Stimulated activated memory B cell treated with anti-CD40 and anti-IgM and Interleukin-4, amounts not matched to agents 10 μg/mL and 1 μg/mL and 100 μg/mL, for 72 hours (primary cell): ENCODE results near the gene DNM3.

Source experiments
- ATAC-seq: fragments of 150-1000 bp; cut with Tn5 transposase; 2 replicates; pipeline ENCODE4 v1.10.0; 2021
- H3K27ac Mint-ChIP-seq: one replicate; pipeline ENCODE4 v1.8.0; 2022; ENCODE audit warnings: mild to moderate bottlenecking, mixed read lengths
- H3K27me3 Mint-ChIP-seq: one replicate; pipeline ENCODE4 v1.8.0; 2022; ENCODE audit warnings: mixed read lengths
- H3K36me3 Mint-ChIP-seq: one replicate; pipeline ENCODE4 v1.8.0; 2022; ENCODE audit warnings: mixed read lengths
- H3K4me1 Mint-ChIP-seq: one replicate; pipeline ENCODE4 v1.8.0; 2022; ENCODE audit warnings: mixed read lengths
- H3K4me3 Mint-ChIP-seq: one replicate; pipeline ENCODE4 v1.8.0; 2022; ENCODE audit warnings: mild to moderate bottlenecking, moderate library complexity, mixed read lengths
- H3K9me3 Mint-ChIP-seq: one replicate; pipeline ENCODE4 v1.8.0; 2022; ENCODE audit warnings: mixed read lengths

The DNM3 gene

DNA sequence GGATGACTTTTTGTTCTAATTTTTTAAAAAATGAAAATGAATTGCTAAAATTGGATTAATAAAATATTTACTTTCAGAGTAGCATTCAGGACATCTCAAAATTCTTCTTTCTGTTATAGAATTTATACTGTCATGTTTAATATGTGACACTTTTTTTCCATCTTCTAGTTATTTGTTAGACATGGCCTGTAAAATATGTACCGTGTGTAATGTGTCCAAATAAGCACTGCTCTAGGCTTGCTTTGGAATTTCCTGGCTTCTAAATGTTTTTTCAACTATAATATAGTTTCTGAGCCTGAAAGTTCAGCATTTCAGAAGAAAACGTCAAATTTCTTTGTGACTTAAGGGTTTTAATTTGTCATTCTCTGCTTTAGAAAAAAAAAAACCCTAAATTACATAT is 243.6 kb downstream of the DNM3 start:
- peaks cover 6% of the 10 kb centered on the region for H3K36me3 Mint-ChIP-seq
- no peak overlapping the region for H3K4me3 Mint-ChIP-seq
- peaks cover 1% of the 10 kb centered on the region for H3K4me1 Mint-ChIP-seq
- H3K9me3 Mint-ChIP-seq: no peaks in the 10 kb centered on the region
- no peak overlapping the region for H3K27ac Mint-ChIP-seq
- ATAC-seq: no peak
- no peaks in the 10 kb centered on the region for H3K27me3 Mint-ChIP-seq

DNA sequence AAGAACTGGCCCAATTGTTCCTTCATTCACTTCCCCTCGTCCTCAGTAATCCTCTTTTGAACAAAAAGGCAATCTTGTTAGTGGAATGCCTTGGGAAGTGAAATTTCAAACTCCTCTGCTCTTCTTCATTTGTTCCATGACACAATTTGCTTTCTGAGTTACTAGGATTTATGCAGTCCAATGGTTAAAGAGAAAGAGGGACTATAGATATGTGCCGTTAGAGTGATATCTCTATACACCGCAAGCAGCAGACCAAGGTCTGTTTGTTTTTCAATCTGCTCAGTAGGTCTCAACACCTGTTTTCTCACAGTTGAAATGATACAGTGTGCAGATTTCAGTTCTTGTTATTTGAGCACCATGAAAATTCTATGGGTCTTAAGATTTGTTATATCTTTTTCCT is 244.0 kb downstream of the DNM3 start:
- peaks cover 6% of the 10 kb centered on the region for H3K36me3 Mint-ChIP-seq
- no peak for ATAC-seq
- no peaks in the 10 kb centered on the region for H3K27me3 Mint-ChIP-seq
- no peak overlapping the region for H3K4me3 Mint-ChIP-seq
- H3K27ac Mint-ChIP-seq: no peak overlapping the region
- H3K4me1 Mint-ChIP-seq: peaks cover 6% of the 10 kb centered on the region
- H3K9me3 Mint-ChIP-seq: no peaks in the 10 kb centered on the region

DNA sequence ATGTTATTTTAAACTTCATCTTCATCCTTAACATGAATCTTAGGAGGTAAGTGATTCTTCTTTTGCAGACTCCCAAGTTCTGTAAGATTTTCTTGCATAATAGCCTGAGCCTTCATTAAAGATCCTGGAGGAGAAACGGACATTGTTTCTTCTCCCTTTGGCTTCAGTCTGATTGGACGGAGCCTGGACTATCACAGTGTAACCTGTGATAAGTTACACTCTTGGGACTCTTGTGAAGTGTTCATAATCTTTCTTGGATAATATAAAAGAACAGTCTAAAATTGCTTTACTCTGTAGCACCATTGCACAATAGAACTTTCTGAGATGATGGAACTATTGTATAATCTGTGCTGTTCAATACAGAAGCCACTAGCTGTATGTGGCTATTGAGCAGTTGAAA is 244.8 kb downstream of the DNM3 start:
- peaks cover 8% of the 10 kb centered on the region for H3K4me1 Mint-ChIP-seq
- ATAC-seq: no peak
- H3K9me3 Mint-ChIP-seq: no peaks in the 10 kb centered on the region
- peaks cover 6% of the 10 kb centered on the region for H3K36me3 Mint-ChIP-seq
- no peak overlapping the region for H3K27ac Mint-ChIP-seq
- H3K4me3 Mint-ChIP-seq: no peak overlapping the region
- H3K27me3 Mint-ChIP-seq: no peaks in the 10 kb centered on the region

DNA sequence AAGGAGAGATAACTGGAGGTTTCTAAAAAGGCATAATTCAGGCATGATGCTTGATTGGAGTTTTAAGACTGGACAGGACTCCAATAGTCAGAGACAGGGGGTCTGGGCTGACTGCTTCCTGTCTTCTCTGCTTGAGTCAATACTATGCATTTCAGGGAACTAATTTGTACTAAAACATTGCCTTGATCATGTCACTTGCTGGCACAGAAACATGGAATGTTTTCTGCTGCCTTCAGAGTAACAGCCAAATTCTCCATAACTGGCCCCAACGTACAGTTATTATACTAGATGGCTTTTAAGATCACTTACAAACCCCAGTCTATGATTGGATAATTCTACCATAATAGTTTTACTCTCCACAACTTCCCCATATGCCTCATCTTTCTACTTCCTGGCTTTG is 247.0 kb downstream of the DNM3 start:
- Mint-ChIP-seq H3K27me3 (no peaks in the 10 kb centered on the region), H3K4me3 (no peak overlapping the region), H3K9me3 (no peaks in the 10 kb centered on the region), H3K27ac (no peak overlapping the region), H3K4me1 (peaks cover 8% of the 10 kb centered on the region), H3K36me3 (peaks cover under 1% of the 10 kb centered on the region)
- no peak for ATAC-seq

DNA sequence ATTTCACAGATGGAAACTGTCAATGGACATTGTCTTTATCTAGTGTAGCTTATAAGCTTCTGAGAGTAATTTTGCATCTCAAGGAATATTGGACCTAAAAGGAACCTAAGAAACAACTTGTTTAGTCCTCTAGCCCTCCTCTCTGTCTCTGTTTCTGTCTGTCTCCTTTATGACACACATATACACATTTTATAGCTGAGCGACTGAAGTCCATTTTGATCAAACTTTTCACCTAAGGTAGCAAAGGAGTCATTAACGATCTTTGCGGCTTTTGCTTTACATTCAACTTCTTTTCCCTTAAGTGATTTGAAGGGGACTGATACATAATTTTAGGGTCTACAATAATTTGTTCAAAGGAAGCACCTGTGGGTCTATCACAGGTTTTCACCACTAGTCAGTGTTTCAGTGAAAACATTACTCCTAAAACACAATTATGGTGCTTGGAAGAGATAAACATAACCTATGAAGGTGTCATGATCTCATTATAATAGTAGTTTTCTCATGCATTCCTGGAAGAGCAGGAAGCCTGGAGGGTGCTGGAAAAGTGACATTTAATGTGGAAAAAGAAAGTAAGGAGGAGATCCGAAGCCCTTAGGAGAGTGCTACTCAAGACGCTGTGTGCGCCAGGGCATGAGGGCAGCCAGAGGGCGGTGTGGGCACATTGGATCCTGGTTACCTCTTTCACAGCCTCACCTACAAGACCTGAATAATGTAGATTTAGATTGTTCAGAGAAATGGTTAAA is 248.6 kb downstream of the DNM3 start:
- H3K36me3 Mint-ChIP-seq: no peaks in the 10 kb centered on the region
- H3K9me3 Mint-ChIP-seq: no peaks in the 10 kb centered on the region
- H3K27ac Mint-ChIP-seq: peak overlapping the region; percentile 46
- H3K27me3 Mint-ChIP-seq: no peaks in the 10 kb centered on the region
- peaks cover 8% of the 10 kb centered on the region for H3K4me1 Mint-ChIP-seq
- H3K4me3 Mint-ChIP-seq: peak overlapping the region; percentile 40
- ATAC-seq: peak; percentile 85

DNA sequence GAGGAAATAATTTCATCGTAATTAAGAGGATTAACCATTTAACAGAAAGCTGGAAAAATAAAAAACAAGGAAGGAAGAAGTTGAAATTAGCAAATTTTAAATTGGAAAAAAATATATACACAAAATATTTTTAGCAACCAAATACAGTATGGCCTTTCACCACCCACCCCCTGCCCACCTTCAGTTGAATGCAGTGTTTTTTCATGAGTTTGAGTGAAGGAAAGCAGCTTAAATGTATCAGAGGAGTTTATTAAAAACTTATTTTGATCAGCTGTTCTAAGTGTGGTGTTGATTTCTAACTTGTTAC is 249.2 kb downstream of the DNM3 start:
- Mint-ChIP-seq H3K4me1 (peaks cover 8% of the 10 kb centered on the region), H3K4me3 (no peak overlapping the region), H3K9me3 (no peaks in the 10 kb centered on the region), H3K27ac (peak overlapping the region; percentile 46), H3K36me3 (no peaks in the 10 kb centered on the region), H3K27me3 (no peaks in the 10 kb centered on the region)
- ATAC-seq: no peak

DNA sequence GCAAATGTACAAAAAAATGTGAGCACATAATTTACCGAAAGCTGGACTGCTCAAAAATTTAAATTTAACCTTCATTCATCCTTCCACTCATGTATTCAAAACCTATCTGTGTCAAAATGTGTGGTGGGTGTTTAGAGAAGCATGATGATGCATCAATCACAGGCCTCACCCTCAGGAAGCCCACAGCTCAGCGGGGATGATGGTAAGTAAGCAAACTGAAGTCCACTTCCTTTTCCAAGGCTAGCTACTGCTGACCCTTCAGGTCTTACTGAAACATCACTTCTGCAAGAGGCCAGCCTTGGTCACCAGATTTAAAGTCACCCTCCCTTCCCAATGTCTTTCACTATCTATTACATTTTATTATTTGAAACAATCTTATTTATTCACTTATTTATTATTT is 254.5 kb downstream of the DNM3 start:
- H3K9me3 Mint-ChIP-seq: peaks cover 2% of the 10 kb centered on the region
- H3K4me1 Mint-ChIP-seq: peaks cover 6% of the 10 kb centered on the region
- H3K4me3 Mint-ChIP-seq: no peak overlapping the region
- no peak for ATAC-seq
- no peak overlapping the region for H3K27ac Mint-ChIP-seq
- H3K27me3 Mint-ChIP-seq: no peaks in the 10 kb centered on the region
- H3K36me3 Mint-ChIP-seq: no peaks in the 10 kb centered on the region

DNA sequence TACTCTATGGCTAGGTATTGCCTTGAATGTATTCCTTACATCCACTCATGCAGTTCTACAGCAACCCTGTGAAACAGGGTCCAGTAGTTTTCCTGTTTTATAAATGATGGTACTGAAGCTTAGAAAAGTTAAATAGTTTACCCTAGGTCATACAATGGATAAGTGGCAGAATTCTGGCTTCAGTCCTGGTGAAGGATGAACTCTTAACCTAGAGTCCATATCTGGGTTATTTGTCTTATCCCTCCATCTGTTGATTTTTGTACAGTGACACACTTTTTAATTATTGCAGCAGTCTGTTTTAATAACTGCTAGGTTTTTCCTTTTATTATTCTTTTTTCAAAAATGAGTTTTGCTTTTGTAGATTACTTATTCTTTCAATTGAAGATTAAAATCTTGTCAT is 263.9 kb downstream of the DNM3 start:
- Mint-ChIP-seq H3K4me1 (no peaks in the 10 kb centered on the region), H3K27ac (no peak overlapping the region), H3K36me3 (no peaks in the 10 kb centered on the region), H3K4me3 (no peak overlapping the region), H3K27me3 (no peaks in the 10 kb centered on the region), H3K9me3 (no peaks in the 10 kb centered on the region)
- ATAC-seq: no peak

DNA sequence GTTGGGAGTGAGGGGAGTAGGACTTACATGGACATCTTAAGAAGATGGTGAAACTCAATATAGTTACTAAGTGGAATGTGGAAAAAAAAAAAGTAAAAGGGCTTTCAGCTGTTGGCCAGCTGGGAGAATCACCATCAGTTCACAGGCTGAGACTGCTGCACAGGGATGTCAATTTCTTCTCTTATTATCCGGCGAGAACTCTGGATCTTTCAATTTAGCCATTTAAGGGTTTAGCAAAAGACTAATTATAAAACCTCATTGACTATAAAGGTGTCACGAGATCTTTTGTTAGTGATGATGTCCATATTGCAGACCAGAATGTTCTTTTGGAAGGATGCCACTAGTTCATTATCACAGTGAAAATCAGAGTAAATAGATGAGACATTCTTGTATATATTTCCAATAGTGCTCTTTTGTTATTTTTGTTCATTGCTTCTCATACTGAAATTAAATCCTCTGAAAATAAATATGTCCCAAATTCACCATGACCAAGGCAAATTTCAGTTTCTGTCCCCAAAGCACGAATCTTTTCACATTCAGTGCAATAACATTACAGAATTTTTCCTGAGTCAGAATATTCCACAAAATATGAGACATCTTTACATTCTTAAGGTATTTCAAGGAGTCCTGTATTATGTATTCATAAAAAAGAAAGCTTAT is 266.1 kb downstream of the DNM3 start:
- no peak for ATAC-seq
- no peak overlapping the region for H3K27ac Mint-ChIP-seq
- no peak overlapping the region for H3K4me3 Mint-ChIP-seq
- H3K9me3 Mint-ChIP-seq: no peaks in the 10 kb centered on the region
- H3K27me3 Mint-ChIP-seq: no peaks in the 10 kb centered on the region
- no peaks in the 10 kb centered on the region for H3K4me1 Mint-ChIP-seq
- H3K36me3 Mint-ChIP-seq: no peaks in the 10 kb centered on the region

DNA sequence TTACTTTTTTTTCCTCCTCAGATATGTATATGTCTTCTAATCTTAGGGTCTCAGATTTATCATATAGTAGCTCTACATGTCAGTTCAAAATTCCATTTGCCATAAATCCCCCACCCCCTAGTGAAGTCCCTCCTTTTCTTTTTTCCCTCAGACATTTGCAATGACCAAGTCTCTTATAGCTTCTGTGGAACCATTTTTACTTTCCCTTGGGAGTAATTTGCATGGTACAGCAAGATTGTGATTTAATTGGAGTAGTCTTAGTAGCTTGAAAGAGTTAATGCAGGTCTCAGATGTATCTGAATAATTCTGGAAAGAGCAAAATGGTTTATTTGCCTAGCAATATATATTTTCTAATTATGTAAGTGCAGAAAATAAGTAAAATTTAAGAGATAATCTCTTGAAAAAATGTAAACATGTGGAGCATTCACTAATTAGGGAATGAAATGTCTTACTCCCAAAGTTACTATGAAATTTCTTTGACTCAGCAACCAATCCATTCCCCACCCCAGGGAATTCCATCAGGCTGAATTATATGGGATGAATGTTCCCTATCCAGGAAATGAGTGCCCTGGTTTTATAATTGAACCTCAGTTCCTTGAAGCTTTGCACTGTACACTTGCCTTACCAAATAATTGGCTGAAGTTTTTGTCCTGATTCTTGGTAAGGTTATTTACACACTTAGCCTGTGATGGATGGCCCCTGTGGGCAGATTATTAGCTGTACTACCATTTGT is 267.0 kb downstream of the DNM3 start:
- Mint-ChIP-seq H3K27ac (no peak overlapping the region), H3K36me3 (no peaks in the 10 kb centered on the region), H3K27me3 (no peaks in the 10 kb centered on the region), H3K9me3 (no peaks in the 10 kb centered on the region), H3K4me1 (no peaks in the 10 kb centered on the region), H3K4me3 (no peak overlapping the region)
- no peak for ATAC-seq

DNA sequence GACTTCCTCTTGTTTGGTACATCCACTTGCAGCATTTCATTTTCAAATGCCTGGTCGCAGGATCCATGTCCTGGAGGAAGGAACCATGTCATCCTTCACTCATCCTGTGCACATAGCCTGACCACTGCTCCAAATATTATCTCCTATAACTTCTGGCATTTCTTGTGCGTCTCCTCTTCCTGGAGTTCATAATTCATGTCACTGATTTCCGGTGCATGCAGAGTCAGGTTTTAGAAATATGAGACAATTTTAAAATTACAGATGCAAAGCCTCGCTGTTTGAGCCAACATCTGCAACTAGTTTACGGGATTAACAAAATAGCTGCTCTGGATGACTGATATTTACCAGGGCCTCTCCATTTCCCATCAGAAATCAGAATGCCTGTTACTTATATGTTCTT is 268.1 kb downstream of the DNM3 start:
- Mint-ChIP-seq H3K27me3 (no peaks in the 10 kb centered on the region), H3K4me1 (no peaks in the 10 kb centered on the region), H3K4me3 (no peak overlapping the region), H3K36me3 (no peaks in the 10 kb centered on the region), H3K27ac (no peak overlapping the region), H3K9me3 (no peaks in the 10 kb centered on the region)
- ATAC-seq: no peak

DNA sequence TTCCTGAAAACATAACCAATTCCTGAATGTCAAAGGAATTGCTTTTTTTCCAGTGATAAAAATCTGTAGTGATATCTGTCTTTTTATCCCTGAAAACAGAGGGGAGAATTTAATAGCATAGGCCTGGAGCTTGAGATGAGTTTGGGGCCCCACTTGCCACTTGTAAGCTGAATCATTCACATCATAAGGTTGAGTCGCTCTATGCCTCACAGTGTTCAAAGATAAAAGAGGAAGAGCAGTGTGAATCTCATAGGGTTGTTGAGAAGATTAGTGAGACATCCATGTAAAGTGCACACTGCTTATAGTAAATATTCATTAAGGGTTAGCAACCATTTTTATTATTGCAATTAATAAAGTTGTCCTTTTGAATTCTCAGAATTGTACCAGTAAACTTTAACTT is 271.3 kb downstream of the DNM3 start:
- H3K9me3 Mint-ChIP-seq: no peaks in the 10 kb centered on the region
- H3K27me3 Mint-ChIP-seq: no peaks in the 10 kb centered on the region
- no peak overlapping the region for H3K4me3 Mint-ChIP-seq
- ATAC-seq: no peak
- peaks cover 4% of the 10 kb centered on the region for H3K36me3 Mint-ChIP-seq
- H3K4me1 Mint-ChIP-seq: peaks cover 5% of the 10 kb centered on the region
- no peak overlapping the region for H3K27ac Mint-ChIP-seq

DNA sequence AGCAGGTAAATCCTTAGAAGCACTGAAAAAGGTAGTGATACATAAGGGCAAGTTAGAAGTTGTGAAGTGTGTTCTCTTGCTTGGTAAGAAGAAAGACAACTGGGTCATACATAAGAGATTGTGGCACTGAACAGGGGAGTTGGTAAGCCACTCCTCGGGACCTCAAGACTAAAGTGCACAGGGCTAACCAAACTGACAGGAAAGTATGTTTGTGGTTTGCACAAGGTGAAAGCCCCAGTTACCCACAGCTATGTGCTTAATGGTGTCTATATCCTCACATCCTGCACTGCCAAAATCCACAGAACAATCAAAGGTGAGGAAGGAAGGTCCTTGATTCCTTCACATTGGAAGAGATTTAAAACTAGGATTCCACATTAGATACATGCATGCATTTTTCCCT is 276.5 kb downstream of the DNM3 start:
- H3K27ac Mint-ChIP-seq: peak overlapping the region; percentile 38
- H3K4me1 Mint-ChIP-seq: peaks cover 17% of the 10 kb centered on the region
- peak; percentile 68 for ATAC-seq
- peaks cover 14% of the 10 kb centered on the region for H3K36me3 Mint-ChIP-seq
- no peaks in the 10 kb centered on the region for H3K27me3 Mint-ChIP-seq
- H3K4me3 Mint-ChIP-seq: no peak overlapping the region
- peaks cover 6% of the 10 kb centered on the region for H3K9me3 Mint-ChIP-seq

DNA sequence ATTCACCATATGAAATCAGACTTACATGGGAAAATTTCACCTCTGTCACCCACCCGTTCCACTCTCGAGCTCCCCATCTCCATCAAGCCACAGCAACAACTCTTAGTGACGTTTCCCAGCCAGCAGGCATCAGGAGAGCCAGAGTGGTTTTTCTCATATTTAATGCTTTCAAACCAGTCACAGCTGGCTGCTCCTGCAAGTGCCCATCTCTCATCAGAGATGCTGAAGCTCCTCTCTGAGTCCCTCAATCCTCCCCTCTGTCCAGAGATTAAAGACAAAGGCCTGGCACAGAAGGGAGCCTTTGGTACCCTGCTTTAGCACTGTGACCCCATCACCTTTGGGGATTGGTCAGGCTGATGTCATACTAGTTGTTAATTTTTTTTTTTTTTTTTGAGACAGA is 277.3 kb downstream of the DNM3 start:
- no peaks in the 10 kb centered on the region for H3K27me3 Mint-ChIP-seq
- no peak for ATAC-seq
- peak overlapping the region; percentile 48 for H3K27ac Mint-ChIP-seq
- H3K4me1 Mint-ChIP-seq: peaks cover 17% of the 10 kb centered on the region
- peaks cover 6% of the 10 kb centered on the region for H3K9me3 Mint-ChIP-seq
- no peak overlapping the region for H3K4me3 Mint-ChIP-seq
- H3K36me3 Mint-ChIP-seq: peaks cover 14% of the 10 kb centered on the region

DNA sequence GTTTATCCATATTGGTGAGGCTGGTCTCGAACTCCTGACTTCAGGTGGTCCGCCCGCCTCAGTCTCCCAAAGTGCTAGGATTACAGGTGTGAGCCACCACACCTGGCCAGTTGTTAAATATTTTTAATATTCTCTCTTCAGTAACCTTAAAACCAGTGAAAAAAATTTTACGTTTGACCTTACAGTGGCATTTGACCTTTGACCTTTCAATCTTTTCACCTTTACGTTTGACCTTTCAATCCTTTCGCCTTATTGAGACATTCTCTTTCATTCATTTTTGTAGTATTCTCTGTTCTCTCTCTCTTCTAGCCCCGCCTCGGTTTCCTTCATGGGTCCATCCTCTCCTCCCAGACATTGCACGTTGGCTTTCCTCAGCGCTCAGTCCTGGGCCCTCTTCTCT is 277.9 kb downstream of the DNM3 start:
- H3K9me3 Mint-ChIP-seq: peaks cover 6% of the 10 kb centered on the region
- H3K36me3 Mint-ChIP-seq: peaks cover 14% of the 10 kb centered on the region
- H3K27ac Mint-ChIP-seq: no peak overlapping the region
- no peaks in the 10 kb centered on the region for H3K27me3 Mint-ChIP-seq
- ATAC-seq: no peak
- no peak overlapping the region for H3K4me3 Mint-ChIP-seq
- H3K4me1 Mint-ChIP-seq: peaks cover 17% of the 10 kb centered on the region

DNA sequence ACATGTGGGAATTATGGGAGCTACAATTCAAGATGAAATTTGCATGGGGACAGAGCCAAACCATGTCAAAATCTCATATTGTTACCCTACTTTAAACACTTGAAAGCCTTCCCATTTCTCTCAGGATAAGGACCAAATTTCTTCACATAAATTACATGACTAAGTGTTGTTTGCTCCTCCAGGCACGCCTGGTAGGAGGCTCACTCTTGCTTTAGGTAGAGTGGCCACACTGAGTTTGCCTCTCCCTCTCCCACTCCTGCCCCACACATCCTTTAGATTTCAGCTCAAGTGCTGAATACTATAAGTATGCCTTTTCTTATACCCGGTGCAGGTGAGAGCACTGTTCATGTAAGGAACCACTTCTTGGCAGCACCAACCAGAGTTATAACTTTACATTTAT is 279.1 kb downstream of the DNM3 start:
- H3K9me3 Mint-ChIP-seq: peaks cover 6% of the 10 kb centered on the region
- H3K4me3 Mint-ChIP-seq: no peak overlapping the region
- H3K27me3 Mint-ChIP-seq: no peaks in the 10 kb centered on the region
- H3K4me1 Mint-ChIP-seq: peaks cover 17% of the 10 kb centered on the region
- H3K36me3 Mint-ChIP-seq: peaks cover 14% of the 10 kb centered on the region
- H3K27ac Mint-ChIP-seq: peak overlapping the region; percentile 34
- no peak for ATAC-seq
